LNCAP (cell line): ENCODE data around the gene SYNGR2.

Experiments
- TF ChIP-seq, protein P1 (sequence below): fragments of 450-650 bp; IDR thresholded peaks from 2 replicates; pipeline ENCODE4 v1.5.1; 2017; ENCODE audit warnings: mild to moderate bottlenecking

The SYNGR2 gene

DNA sequence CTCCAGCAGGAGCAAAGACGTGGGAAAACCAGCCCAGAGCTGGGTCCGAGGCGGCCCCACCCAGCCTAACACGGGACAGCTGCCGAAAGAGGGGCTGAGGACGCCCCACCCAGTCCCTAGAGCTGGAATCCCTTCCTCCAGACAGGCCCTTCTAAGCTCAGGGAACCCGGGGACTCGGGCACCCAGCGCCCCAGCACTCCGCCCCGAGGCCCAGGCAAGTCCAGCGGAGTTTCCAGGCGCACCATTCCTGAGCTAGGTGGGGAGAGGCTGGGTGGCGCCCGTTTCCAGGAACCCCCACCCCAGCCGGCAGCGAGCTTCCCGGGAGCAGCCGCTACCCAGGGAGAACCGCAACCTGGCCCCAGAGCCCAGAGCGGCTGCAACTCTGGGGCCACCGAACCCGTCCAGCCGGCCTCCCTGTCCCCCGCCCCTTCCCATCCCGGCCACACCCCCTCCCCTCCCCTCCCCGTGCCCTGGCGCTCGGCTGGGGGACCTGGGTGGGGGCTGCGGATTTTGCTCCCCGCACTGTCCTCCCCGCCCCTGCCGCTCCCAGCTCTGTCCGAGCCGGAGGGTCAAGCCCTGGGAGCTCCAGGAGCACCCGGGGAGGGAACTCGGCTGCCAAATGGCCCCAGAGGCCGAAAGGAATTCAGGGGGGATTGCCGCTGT is 40.4 kb upstream of the SYNGR2 start:
- TF ChIP-seq, protein P1, sequence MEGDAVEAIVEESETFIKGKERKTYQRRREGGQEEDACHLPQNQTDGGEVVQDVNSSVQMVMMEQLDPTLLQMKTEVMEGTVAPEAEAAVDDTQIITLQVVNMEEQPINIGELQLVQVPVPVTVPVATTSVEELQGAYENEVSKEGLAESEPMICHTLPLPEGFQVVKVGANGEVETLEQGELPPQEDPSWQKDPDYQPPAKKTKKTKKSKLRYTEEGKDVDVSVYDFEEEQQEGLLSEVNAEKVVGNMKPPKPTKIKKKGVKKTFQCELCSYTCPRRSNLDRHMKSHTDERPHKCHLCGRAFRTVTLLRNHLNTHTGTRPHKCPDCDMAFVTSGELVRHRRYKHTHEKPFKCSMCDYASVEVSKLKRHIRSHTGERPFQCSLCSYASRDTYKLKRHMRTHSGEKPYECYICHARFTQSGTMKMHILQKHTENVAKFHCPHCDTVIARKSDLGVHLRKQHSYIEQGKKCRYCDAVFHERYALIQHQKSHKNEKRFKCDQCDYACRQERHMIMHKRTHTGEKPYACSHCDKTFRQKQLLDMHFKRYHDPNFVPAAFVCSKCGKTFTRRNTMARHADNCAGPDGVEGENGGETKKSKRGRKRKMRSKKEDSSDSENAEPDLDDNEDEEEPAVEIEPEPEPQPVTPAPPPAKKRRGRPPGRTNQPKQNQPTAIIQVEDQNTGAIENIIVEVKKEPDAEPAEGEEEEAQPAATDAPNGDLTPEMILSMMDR: no peak

- TF ChIP-seq, protein P1: no peak
Measured at GRCh38 chr17:78128551-78129350, 39.6 kb upstream of the SYNGR2 start, which contains the start of gene TMC6. TMC6 (minus strand) TSS chr17:78128755; CDS start chr17:78126832, 1,923 bp downstream.

DNA sequence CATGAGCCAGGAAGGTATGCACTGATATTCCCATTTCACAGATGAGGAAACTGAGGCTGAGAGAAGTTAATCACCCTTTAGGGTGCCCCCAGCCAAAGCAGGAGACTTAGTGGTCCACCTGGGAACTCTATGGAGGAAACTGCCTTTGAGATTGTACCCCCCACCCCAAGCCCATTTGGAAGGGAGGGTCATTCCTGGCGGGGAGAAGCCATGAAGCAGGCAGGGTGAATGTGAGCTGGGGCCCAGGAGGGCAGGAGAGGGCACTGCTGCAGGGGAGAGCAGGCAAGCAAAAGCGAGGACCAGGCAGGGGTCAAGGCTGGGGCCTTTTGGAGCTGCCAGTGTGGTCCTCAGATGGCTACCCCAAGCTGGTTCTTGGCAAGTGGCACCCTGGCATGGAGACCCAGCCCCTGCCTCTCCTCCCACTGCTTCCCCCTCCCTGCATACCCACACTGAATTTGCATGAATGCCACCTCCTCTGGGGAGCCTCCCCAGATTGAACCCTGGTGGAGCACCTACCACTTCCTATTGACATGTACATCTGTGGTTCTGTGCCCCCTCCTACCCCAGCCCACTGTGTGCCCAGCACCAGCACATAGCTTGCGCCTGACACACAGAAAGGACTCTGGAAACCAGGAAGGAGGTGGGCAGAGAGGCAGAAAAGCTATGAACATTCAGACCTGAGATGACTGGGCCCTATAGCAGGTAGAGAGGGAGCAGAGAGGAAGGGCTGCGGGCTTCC is 38.9 kb upstream of the SYNGR2 start:
- TF ChIP-seq, protein P1: no peak

GRCh38 chr17:78130090-78130436 is 38.3 kb upstream of the SYNGR2 start:
- TF ChIP-seq, protein P1: no peak

- TF ChIP-seq, protein P1: no peak
Measured at GRCh38 chr17:78130437-78131101, 37.8 kb upstream of the SYNGR2 start, which contains the start of gene TMC8. TMC8 (plus strand) TSS chr17:78130771; CDS start chr17:78131589, 818 bp downstream.

DNA sequence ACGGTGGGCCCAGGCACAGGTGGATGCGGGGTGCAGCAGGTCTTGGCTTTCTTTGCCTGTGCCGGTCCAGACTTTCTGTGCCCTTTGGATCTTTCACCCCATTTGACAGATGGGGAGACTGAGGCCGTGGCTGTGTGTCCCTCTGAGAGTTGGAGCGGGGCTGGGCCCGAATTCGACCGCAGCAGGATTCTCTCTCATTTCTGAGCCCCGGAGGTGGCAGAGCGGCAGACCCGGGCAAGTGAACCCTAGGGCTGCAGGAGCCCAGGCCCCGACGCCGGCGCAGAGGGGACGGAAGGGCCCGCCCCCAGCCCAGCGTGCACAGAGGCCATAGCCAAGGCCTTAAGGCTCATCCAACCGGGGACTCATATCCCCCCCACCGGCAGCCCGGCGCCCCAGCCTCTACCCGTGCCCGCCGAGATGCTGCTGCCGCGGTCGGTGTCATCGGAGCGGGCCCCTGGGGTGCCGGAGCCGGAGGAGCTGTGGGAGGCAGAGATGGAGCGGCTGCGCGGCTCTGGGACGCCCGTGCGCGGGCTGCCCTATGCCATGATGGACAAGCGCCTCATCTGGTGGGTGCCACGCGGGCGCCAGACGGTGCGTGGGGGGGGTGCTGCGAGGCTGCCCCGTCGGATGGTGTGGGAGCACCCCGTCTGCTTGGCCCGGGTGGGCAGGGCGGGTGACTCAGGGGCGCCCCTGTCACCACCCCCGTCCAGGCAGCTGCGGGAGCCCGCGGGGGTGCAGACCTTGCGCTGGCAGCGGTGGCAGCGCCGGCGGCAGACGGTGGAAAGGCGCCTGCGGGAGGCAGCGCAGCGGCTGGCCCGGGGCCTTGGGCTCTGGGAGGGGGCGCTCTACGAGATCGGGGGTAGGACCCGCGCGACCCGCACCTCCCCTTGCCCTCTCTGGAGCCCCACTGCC is 37.0 kb upstream of the SYNGR2 start:
- TF ChIP-seq, protein P1: no peak
